GM18868 (cell line): ENCODE data around the gene ST3GAL6.

Source experiments
- ATAC-seq: cut with Tn5 transposase; IDR thresholded peaks from one replicate; pipeline ENCODE4 v1.9.1; 2021; ENCODE audit warnings: mild to moderate bottlenecking, moderate library complexity; ENCODE audit not compliant: unreplicated experiment

The ST3GAL6 gene

GRCh38 chr3:98775459-98776139 lies 12.5 kb downstream of the ST3GAL6 start:
- peak; percentile 29 for ATAC-seq

- ATAC-seq: no peak
Observed at GRCh38 chr3:98776140-98776493, 13.0 kb downstream of the ST3GAL6 start.

- ATAC-seq: no peak
Observed at GRCh38 chr3:98777286-98777685, 14.1 kb downstream of the ST3GAL6 start.

GRCh38 chr3:98777801-98778220 lies 14.7 kb downstream of the ST3GAL6 start:
- ATAC-seq: no peak

- no peak for ATAC-seq
Observed at GRCh38 chr3:98778383-98778782, 15.2 kb downstream of the ST3GAL6 start.

- no peak for ATAC-seq
Observed at GRCh38 chr3:98778852-98779413, 15.8 kb downstream of the ST3GAL6 start.

- no peak for ATAC-seq
Observed at GRCh38 chr3:98779541-98780335, 16.6 kb downstream of the ST3GAL6 start.

GRCh38 chr3:98780343-98780742 lies 17.2 kb downstream of the ST3GAL6 start:
- ATAC-seq: no peak

GRCh38 chr3:98782824-98783500 lies 19.8 kb downstream of the ST3GAL6 start:
- peak; percentile 73 for ATAC-seq

GRCh38 chr3:98784042-98784441 lies 20.9 kb downstream of the ST3GAL6 start:
- no peak for ATAC-seq

- ATAC-seq: no peak
Observed at GRCh38 chr3:98784666-98785600, 21.8 kb downstream of the ST3GAL6 start.

- ATAC-seq: no peak
Observed at GRCh38 chr3:98786364-98787006, 23.3 kb downstream of the ST3GAL6 start.

GRCh38 chr3:98787181-98787580 lies 24.0 kb downstream of the ST3GAL6 start:
- no peak for ATAC-seq

GRCh38 chr3:98788651-98789050 lies 25.5 kb downstream of the ST3GAL6 start:
- no peak for ATAC-seq

GRCh38 chr3:98791341-98792325 lies 28.5 kb downstream of the ST3GAL6 start:
- ATAC-seq: no peak

GRCh38 chr3:98793971-98794370 lies 30.8 kb downstream of the ST3GAL6 start:
- no peak for ATAC-seq

GRCh38 chr3:98796334-98796733 lies 33.2 kb downstream of the ST3GAL6 start:
- no peak for ATAC-seq

- ATAC-seq: no peak
Observed at GRCh38 chr3:98797905-98798304, 34.8 kb downstream of the ST3GAL6 start.

- ATAC-seq: no peak
Observed at GRCh38 chr3:98798820-98799219, 35.7 kb downstream of the ST3GAL6 start.
